CD14-positive monocyte (primary cell): ENCODE results near the gene LECT2. TPM values are rescaled to one million over a fixed set of nuclear protein-coding genes. Genes with fewer than 3 reads are reported as not detected.

Experiments used
- DNase-seq, 3 donors: peaks; one replicate each; pipeline ENCODE4 v3.0.0-alpha.2; 2011 to 2022
- H2AFZ ChIP-seq: 2 replicates; pipeline ENCODE4 v1.6.0; 2012; ENCODE audit warnings: mild to moderate bottlenecking, low read depth, low read length, inconsistent platforms; ENCODE audit not compliant: insufficient read depth, poor library complexity, severe bottlenecking
- H3K27ac ChIP-seq, 2 donors: 1 replicate in 1 of 2; 2 replicates in 1 of 2; pipeline ENCODE4 v1.5.1; 2012 to 2013; ENCODE audit warnings: low read length in 2 of 2, control low read depth in 1 of 2, inconsistent platforms in 1 of 2, low read depth in 1 of 2, mild to moderate bottlenecking in 1 of 2
- H3K27me3 ChIP-seq, 2 donors: one replicate each; pipeline versions ENCODE4 v1.6.0 to v1.6.1; 2011 to 2013; ENCODE audit warnings: low read length in 2 of 2; ENCODE audit not compliant: control insufficient read depth in 2 of 2, insufficient read depth in 2 of 2
- H3K36me3 ChIP-seq, 2 donors: replicated peaks in 1 of 2; 1 replicate in 1 of 2; 2 replicates in 1 of 2; pipeline versions ENCODE4 v1.5.1 to v1.6.1; 2012 to 2013; ENCODE audit warnings: low read length in 2 of 2, control low read depth in 1 of 2, inconsistent platforms in 1 of 2, mild to moderate bottlenecking in 1 of 2; ENCODE audit not compliant: insufficient read depth in 2 of 2, control insufficient read depth in 1 of 2
- H3K4me1 ChIP-seq, 2 donors: 1 replicate in 1 of 2; 2 replicates in 1 of 2; pipeline versions ENCODE4 v1.5.1 to v1.6.1; 2012 to 2013; ENCODE audit warnings: low read length in 2 of 2, control low read depth in 1 of 2, inconsistent platforms in 1 of 2, mild to moderate bottlenecking in 1 of 2, moderate library complexity in 1 of 2; ENCODE audit not compliant: insufficient read depth in 2 of 2, control insufficient read depth in 1 of 2
- H3K4me2 ChIP-seq: replicated peaks from 2 replicates; pipeline ENCODE3; 2012; ENCODE audit warnings: low read length, moderate library complexity, mild to moderate bottlenecking; ENCODE audit not compliant: poor library complexity, severe bottlenecking; ENCODE audit errors: extremely low read depth
- H3K4me3 ChIP-seq, 3 experiments: fragments of 200-600 bp in 1 of 3; sonication (generic) in 1 of 3; replicated peaks in 1 of 3; 1 replicate in 2 of 3; 2 replicates in 1 of 3; pipeline ENCODE4 v1.5.1; 2011 to 2013; ENCODE audit warnings: low read length in 3 of 3, mild to moderate bottlenecking in 3 of 3, control low read depth in 2 of 3, low read depth in 2 of 3, inconsistent platforms in 1 of 3, moderate library complexity in 1 of 3
- H3K79me2 ChIP-seq: 2 replicates; pipeline ENCODE4 v1.6.0; 2012; ENCODE audit warnings: mild to moderate bottlenecking, control low read depth, inconsistent platforms, low read length, moderate library complexity; ENCODE audit not compliant: insufficient read depth
- H3K9ac ChIP-seq: 2 replicates; pipeline ENCODE4 v1.6.0; 2017; ENCODE audit warnings: low read length, mild to moderate bottlenecking; ENCODE audit not compliant: insufficient read depth, poor library complexity, severe bottlenecking
- H3K9me3 ChIP-seq, 2 donors: replicated peaks in 1 of 2; 1 replicate in 1 of 2; 2 replicates in 1 of 2; pipeline versions ENCODE4 v1.5.1 to v1.6.1; 2012 to 2013; ENCODE audit warnings: low read length in 2 of 2, control low read depth in 1 of 2; ENCODE audit not compliant: control insufficient read depth in 1 of 2, insufficient read depth in 1 of 2
- H4K20me1 ChIP-seq: 2 replicates; pipeline ENCODE4 v1.6.0; 2012; ENCODE audit warnings: mild to moderate bottlenecking, low read length, control low read depth, moderate library complexity; ENCODE audit not compliant: insufficient read depth
- H3K27ac Mint-ChIP-seq, 7 donors: one replicate each; pipeline ENCODE4 v1.8.0; 2020; ENCODE audit warnings: mild to moderate bottlenecking in 7 of 7, mixed read lengths in 7 of 7, moderate library complexity in 6 of 7, inconsistent platforms in 2 of 7
- H3K27me3 Mint-ChIP-seq, 3 donors: one replicate each; pipeline ENCODE4 v1.8.0; 2021 to 2022; ENCODE audit warnings: low read depth in 3 of 3, mild to moderate bottlenecking in 3 of 3, mixed read lengths in 3 of 3, moderate library complexity in 3 of 3, inconsistent platforms in 1 of 3
- H3K36me3 Mint-ChIP-seq, 2 donors: one replicate each; pipeline ENCODE4 v1.8.0; 2020; ENCODE audit warnings: mixed read lengths in 2 of 2, inconsistent platforms in 1 of 2, mild to moderate bottlenecking in 1 of 2
- H3K4me1 Mint-ChIP-seq: one replicate; pipeline ENCODE4 v1.8.0; 2020; ENCODE audit warnings: mild to moderate bottlenecking, mixed read lengths
- H3K4me3 Mint-ChIP-seq, 2 donors: one replicate each; pipeline ENCODE4 v1.8.0; 2020; ENCODE audit warnings: mild to moderate bottlenecking in 2 of 2, mixed read lengths in 2 of 2, moderate library complexity in 1 of 2
- H3K9me3 Mint-ChIP-seq, 7 donors: one replicate each; pipeline ENCODE4 v1.8.0; 2020 to 2022; ENCODE audit warnings: mixed read lengths in 7 of 7, mild to moderate bottlenecking in 6 of 7, moderate library complexity in 6 of 7, inconsistent platforms in 2 of 7
- CTCF ChIP-seq: fragments of 200-600 bp; IDR thresholded peaks from one replicate; pipeline ENCODE4 v1.8.0; 2022; ENCODE audit warnings: antibody characterized with exemption, mild to moderate bottlenecking
- WGBS: methylation state at CpG from one replicate; pipeline ENCODE4 v1.1.5; 2013; ENCODE audit warnings: missing lambda C conversion rate; ENCODE audit not compliant: insufficient coverage; 5-methylcytosine and 5-hydroxymethylcytosine counted together
- intact Hi-C, 2 donors: fragments of 100-400 bp; cut with micrococcal nuclease; formaldehyde crosslinking; loops; one replicate each; pipeline versions ENCODE4 v1.15.0 to v1.15.1; 2023
- polyA plus RNA-seq, 3 donors: library from polyadenylated mRNA; depleted of rRNA in 1 of 3; unstranded in 2 of 3; stranded (reverse) in 1 of 3; fragments of 300-500 nt in 2 of 3; fragments of >200 nt in 1 of 3; fragmentation: Illumina TruSeq in 2 of 3; gene quantifications; 1 replicate in 2 of 3; 2 replicates in 1 of 3; pipeline ENCODE4 v1.2.3, GENCODE V29; 2012 to 2021

Gene LECT2
- polyA plus RNA-seq, 3 donors, result not detected

DNA sequence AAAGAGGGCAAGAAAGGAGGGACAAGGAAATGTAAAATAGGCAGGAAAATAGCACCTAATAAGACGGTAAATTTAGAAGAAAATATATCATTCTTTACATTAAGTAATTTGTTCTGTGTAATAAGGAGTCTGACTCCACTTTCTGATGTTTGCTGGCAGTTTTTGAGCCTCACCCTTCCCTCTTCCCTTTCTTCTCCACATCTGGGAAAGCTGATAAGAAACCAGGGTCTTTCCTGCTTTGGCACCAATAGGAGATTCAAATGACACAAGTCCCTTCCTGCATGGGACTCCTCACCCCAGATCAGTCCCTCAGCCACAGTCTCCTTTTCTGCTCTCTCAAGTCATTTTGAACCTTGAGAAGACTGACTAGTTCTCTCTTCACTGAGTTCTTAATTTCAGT is 31.2 kb upstream of the LECT2 start:
- Histone ChIP-seq H3K9ac (no peak overlapping the region), H3K79me2 (no peaks in the 10 kb centered on the region), H3K36me3 (no peaks in the 10 kb centered on the region), H3K27ac (no peak overlapping the region), H3K27me3 (peaks cover 0 to 4% of the 10 kb centered on the region in 2 donors), H3K9me3 (no peaks in the 10 kb centered on the region), H3K4me2 (no peak overlapping the region), H4K20me1 (no peaks in the 10 kb centered on the region), H3K4me3 (no peak overlapping the region), H3K4me1 (peaks cover 6 to 8% of the 10 kb centered on the region in 2 donors), H2AFZ (no peak overlapping the region)
- H3K27me3 Mint-ChIP-seq, result peaks cover 6 to 15% (median 11%) of the 10 kb centered on the region in 3 donors
- H3K4me1 Mint-ChIP-seq, result peaks cover 13% of the 10 kb centered on the region
- no CpG with 5 or more reads among the region's 1 CpG for WGBS
- peaks cover 0 to 2% (median 0%) of the 10 kb centered on the region in 7 donors for H3K9me3 Mint-ChIP-seq
- no peak overlapping the region for H3K27ac Mint-ChIP-seq
- TF ChIP-seq CTCF, result no peak
- H3K4me3 Mint-ChIP-seq, result no peak overlapping the region
- no peaks in the 10 kb centered on the region for H3K36me3 Mint-ChIP-seq
- no peak for DNase-seq
- intact Hi-C loops, result no loop called here

DNA sequence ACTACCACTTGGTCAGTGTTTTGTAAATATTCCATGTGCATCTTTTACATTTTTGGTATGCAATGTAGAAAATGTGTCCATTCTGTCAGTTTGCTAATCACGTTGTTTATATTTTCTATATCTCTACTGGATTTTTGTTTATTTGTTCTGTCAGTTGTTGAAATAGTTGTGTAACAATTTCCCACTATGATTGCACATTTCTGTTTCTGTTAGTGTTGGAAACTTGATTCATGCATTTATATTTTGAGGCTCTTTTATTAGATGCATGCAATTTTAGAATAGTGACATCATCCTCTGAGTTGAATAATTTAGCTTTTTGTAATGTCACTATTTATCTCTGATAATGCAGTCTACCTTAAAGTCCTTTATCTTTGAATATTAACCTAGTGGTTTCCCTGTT is 25.8 kb upstream of the LECT2 start:
- no peaks in the 10 kb centered on the region for H4K20me1 ChIP-seq
- no peak overlapping the region for H3K9ac ChIP-seq
- TF ChIP-seq CTCF, result no peak
- no peak overlapping the region for H3K4me3 ChIP-seq
- H3K36me3 ChIP-seq, result no peaks in the 10 kb centered on the region
- Mint-ChIP-seq H3K4me3 (no peak overlapping the region), H3K36me3 (peaks cover 0 to 2% of the 10 kb centered on the region in 2 donors), H3K4me1 (peaks cover 10% of the 10 kb centered on the region), H3K27ac (no peak overlapping the region), H3K27me3 (peaks cover 6 to 20% (median 14%) of the 10 kb centered on the region in 3 donors), H3K9me3 (peaks cover 0 to 2% (median 0%) of the 10 kb centered on the region in 7 donors)
- no peaks in the 10 kb centered on the region for H3K79me2 ChIP-seq
- intact Hi-C loops, result no loop called here
- H3K27me3 ChIP-seq, result peaks cover 10 to 16% of the 10 kb centered on the region in 2 donors
- H3K4me1 ChIP-seq, result peaks cover 4 to 8% of the 10 kb centered on the region in 2 donors
- no CpG with 5 or more reads among the region's 1 CpG for WGBS
- H2AFZ ChIP-seq, result no peak overlapping the region
- DNase-seq, result no peak
- H3K4me2 ChIP-seq, result no peak overlapping the region
- no peaks in the 10 kb centered on the region for H3K9me3 ChIP-seq
- no peak overlapping the region for H3K27ac ChIP-seq
